Measurements from ENCODE around the gene TCEA3.

- TF ChIP-seq, protein P1, sequence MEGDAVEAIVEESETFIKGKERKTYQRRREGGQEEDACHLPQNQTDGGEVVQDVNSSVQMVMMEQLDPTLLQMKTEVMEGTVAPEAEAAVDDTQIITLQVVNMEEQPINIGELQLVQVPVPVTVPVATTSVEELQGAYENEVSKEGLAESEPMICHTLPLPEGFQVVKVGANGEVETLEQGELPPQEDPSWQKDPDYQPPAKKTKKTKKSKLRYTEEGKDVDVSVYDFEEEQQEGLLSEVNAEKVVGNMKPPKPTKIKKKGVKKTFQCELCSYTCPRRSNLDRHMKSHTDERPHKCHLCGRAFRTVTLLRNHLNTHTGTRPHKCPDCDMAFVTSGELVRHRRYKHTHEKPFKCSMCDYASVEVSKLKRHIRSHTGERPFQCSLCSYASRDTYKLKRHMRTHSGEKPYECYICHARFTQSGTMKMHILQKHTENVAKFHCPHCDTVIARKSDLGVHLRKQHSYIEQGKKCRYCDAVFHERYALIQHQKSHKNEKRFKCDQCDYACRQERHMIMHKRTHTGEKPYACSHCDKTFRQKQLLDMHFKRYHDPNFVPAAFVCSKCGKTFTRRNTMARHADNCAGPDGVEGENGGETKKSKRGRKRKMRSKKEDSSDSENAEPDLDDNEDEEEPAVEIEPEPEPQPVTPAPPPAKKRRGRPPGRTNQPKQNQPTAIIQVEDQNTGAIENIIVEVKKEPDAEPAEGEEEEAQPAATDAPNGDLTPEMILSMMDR (IDR thresholded peaks at IDR 0.05) = no peak
- TF ChIP-seq POLR2A (IDR thresholded peaks at IDR 0.05) = no peak
These were observed 24.8 kb upstream of the TCEA3 start for GRCh38 chr1:23449306-23449705.
